NB4 (cell line): Measurements from ENCODE around the gene ATXN7L1.

Source experiments
- DNase-seq: peaks from one replicate; pipeline ENCODE4 v3.0.0; 2010; ENCODE audit warnings: low read depth
- H3K4me3 ChIP-seq: one replicate; pipeline ENCODE4 v1.5.1; 2011; ENCODE audit warnings: mild to moderate bottlenecking, low read depth, low read length, moderate library complexity
- CTCF ChIP-seq: IDR thresholded peaks from one replicate; pipeline ENCODE4 v1.5.1; 2012; ENCODE audit warnings: low read depth, low read length
- MAX ChIP-seq: IDR thresholded peaks from 2 replicates; pipeline ENCODE4 v1.6.1; 2011; ENCODE audit warnings: low read depth, low read length
- MYC ChIP-seq: IDR thresholded peaks from 2 replicates; pipeline ENCODE4 v1.6.1; 2011; ENCODE audit warnings: low read depth, low read length
- POLR2A ChIP-seq: IDR thresholded peaks from 2 replicates; pipeline ENCODE4 v1.6.1; 2011; ENCODE audit warnings: mild to moderate bottlenecking; ENCODE audit not compliant: insufficient read length; ENCODE audit errors: extremely low read depth

ATXN7L1 gene

DNA sequence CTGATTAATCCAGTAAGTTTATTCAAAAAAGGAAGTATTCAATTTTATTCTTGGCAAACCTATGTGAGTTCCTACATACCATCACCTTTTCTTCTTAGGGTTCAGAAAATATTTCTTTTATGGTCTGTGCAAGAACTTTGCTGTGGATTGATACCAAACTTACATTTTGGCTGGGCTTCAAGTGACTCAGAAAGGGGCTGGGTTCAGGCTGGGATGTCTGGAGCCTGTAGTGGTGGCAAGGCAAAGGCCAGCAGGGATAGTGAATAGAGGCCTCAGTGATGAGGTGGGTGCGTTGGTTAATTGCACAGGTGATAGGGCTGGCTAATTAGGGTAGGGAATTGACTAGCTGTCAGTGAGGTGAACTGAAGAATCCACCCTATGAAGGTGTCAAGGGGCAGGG lies 40.2 kb upstream of the ATXN7L1 start:
- H3K4me3 ChIP-seq = no peak overlapping the region
- no peak for TF ChIP-seq POLR2A
- no peak for TF ChIP-seq MYC
- TF ChIP-seq CTCF = no peak
- no peak for TF ChIP-seq MAX
- no peak for DNase-seq

DNA sequence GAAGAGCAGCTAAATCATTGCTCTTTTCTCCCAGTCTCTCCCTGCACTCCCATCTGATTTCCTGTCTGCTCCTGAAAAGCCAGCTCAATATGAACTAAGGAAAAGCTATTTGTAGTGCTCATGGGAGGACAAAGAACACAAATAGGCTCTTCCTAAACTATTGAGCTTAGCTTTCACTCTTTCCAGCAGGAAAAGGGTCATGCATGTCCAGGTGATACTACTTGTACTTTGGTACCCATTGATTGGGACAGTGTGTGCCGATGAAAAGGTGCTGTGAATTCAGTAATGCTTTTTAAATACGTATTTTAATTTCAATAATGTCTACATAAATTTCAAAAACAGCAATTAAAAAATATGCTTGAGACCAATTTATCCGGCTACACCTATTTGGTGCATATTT lies 37.5 kb upstream of the ATXN7L1 start:
- no peak overlapping the region for H3K4me3 ChIP-seq
- TF ChIP-seq MYC = no peak
- no peak for TF ChIP-seq CTCF
- no peak for TF ChIP-seq POLR2A
- TF ChIP-seq MAX = no peak

DNA sequence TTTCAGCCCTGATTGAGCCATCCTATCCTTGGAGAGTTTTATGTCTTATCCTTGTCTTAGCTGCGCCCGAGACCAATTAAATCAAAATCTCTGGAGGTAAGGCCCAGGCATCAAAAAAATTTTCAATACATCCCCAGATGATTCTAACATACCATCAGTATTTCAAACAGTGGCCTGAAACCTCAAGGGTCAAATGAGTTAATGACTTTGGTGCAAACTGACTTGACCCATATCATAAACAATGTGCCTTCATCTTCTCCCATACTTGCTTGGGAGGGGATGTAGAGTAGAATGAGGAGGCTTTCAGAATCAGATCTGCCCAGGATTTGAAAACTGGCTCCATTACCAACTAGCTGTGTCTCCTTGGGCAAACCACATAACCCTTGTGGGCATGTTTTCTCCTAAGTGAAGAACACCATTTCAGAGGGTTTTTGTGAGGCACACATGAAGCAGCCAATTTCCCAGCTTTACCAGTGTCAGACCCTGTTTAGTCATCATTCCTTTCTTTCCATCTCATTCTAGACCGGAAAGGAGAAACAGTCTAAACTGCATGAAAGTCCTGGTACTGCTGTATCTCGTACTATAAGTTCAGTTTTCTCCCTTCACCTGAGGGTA lies 35.7 kb upstream of the ATXN7L1 start:
- DNase-seq = no peak
- H3K4me3 ChIP-seq = no peak overlapping the region
- TF ChIP-seq POLR2A = no peak
- TF ChIP-seq MAX = no peak
- TF ChIP-seq CTCF = no peak
- TF ChIP-seq MYC = no peak

More for the DNA sequence above, 37.5 kb upstream of the ATXN7L1 start:
- no peak for DNase-seq

DNA sequence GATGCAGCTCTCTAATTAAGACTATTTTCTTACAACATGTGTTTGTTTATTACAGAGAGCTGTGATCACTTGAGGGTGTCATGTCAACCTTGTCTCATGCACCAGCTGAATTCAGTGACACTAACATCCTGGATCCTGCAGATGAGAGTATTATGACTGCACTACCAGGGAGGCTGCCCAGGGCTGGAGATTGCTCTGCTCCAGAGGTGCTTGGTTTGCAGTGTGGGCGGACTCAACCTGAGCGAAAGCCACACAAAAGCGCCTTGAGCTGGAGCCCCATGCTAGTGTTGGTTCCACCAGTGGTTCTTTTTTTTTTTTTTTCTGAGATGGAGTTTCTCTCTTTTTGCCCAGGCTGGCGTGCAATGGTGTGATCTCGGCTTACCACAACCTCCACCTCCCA lies 33.8 kb upstream of the ATXN7L1 start:
- no peak overlapping the region for H3K4me3 ChIP-seq
- no peak for DNase-seq
- no peak for TF ChIP-seq MYC
- TF ChIP-seq CTCF = no peak
- no peak for TF ChIP-seq POLR2A
- no peak for TF ChIP-seq MAX

DNA sequence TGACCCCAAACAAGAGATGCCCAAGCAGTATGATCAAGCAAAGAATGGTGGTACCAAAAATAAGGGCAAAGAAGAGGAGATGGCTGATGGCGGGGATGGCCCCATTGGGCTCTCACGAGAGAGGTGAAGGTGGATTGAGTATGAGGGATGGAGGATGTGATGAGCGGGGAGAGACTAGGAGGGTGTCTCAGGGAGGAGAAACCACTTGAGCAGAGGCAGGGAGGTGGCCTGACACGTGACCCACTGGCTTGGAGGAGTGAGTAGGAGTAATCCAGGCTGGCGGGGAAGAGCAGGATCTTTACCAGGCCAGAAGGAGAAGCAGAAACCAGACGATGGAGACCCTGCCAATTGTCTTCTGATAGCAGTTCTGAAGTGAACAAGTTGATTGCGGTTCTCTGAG lies 33.3 kb upstream of the ATXN7L1 start:
- no peak overlapping the region for H3K4me3 ChIP-seq
- TF ChIP-seq MAX (no peak), MYC (no peak), CTCF (no peak), POLR2A (no peak)
- no peak for DNase-seq
